Lower leg skin (tissue), 3 donors: ENCODE measurements around the gene FSTL5.
"Not testable (repeated sequence)": the region's sequence is repeated elsewhere in the genome, so short reads cannot be mapped to it uniquely, and the experiment has no call there.

ENCODE experiments used
- POLR2A ChIP-seq, 2 donors: fragments of 450-650 bp; IDR thresholded peaks; one replicate each; pipeline ENCODE4 v1.6.1; 2016 to 2017; ENCODE audit warnings: antibody characterized with exemption in 2 of 2, mild to moderate bottlenecking in 1 of 2, moderate library complexity in 1 of 2
- TF ChIP-seq, protein P1 (sequence below), 3 donors: fragments of 450-650 bp; IDR thresholded peaks; one replicate each; pipeline ENCODE4 v1.5.1; 2016; ENCODE audit warnings: antibody characterized with exemption in 3 of 3, mild to moderate bottlenecking in 3 of 3, moderate library complexity in 2 of 3

DNA sequence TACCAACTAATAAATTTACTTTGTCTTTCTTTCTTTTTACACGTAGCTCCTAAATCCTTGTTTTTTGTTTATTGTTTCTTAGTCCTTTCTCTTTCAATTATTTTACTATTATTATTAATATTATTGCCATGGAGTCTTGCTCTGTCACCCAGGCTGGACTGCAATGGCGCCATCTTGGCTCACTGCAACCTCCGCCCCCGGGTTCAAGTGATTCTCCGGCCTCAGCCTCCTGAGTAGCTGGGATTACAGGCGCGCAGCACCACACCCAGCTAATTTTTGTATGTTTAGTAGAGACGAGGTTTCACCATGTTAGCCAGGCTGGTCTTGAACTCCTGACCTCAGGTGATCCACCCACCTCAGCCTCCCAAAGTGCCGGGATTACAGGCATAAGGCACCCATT, 405.4 kb downstream of the FSTL5 start:
- TF ChIP-seq, protein P1, sequence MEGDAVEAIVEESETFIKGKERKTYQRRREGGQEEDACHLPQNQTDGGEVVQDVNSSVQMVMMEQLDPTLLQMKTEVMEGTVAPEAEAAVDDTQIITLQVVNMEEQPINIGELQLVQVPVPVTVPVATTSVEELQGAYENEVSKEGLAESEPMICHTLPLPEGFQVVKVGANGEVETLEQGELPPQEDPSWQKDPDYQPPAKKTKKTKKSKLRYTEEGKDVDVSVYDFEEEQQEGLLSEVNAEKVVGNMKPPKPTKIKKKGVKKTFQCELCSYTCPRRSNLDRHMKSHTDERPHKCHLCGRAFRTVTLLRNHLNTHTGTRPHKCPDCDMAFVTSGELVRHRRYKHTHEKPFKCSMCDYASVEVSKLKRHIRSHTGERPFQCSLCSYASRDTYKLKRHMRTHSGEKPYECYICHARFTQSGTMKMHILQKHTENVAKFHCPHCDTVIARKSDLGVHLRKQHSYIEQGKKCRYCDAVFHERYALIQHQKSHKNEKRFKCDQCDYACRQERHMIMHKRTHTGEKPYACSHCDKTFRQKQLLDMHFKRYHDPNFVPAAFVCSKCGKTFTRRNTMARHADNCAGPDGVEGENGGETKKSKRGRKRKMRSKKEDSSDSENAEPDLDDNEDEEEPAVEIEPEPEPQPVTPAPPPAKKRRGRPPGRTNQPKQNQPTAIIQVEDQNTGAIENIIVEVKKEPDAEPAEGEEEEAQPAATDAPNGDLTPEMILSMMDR (IDR thresholded peaks at IDR 0.05): not testable (repeated sequence)
- not testable (repeated sequence) for TF ChIP-seq POLR2A (IDR thresholded peaks at IDR 0.05)
